SU-DHL-6 (cell line): Measurements from ENCODE around the gene VPS52.

Experiments
- H2AFZ ChIP-seq: fragments of 200-600 bp; sonication (generic); 2 replicates; pipeline ENCODE4 v1.6.1; 2014; ENCODE audit warnings: low read depth, mild to moderate bottlenecking, moderate library complexity, mixed read lengths, antibody characterized with exemption, low read length; ENCODE audit not compliant: severe bottlenecking
- H3F3A ChIP-seq: fragments of 200-600 bp; shearing (Covaris generic); 2 replicates; pipeline ENCODE4 v1.6.0; 2016; ENCODE audit warnings: antibody characterized with exemption, mild to moderate bottlenecking; ENCODE audit not compliant: insufficient read depth
- H3K27ac ChIP-seq: fragments of 200-600 bp; sonication (generic); 2 replicates; pipeline ENCODE4 v1.5.1; 2016; ENCODE audit warnings: low read depth, mild to moderate bottlenecking, low read length, moderate library complexity, mixed read lengths
- H3K27me3 ChIP-seq: fragments of 200-600 bp; sonication (generic), shearing (Covaris generic); 2 replicates; pipeline ENCODE4 v1.6.0; 2014; ENCODE audit warnings: mild to moderate bottlenecking, low read length
- H3K36me3 ChIP-seq: fragments of 200-600 bp; sonication (generic); 2 replicates; pipeline ENCODE4 v1.6.1; 2014; ENCODE audit warnings: mild to moderate bottlenecking, low read length, mixed read lengths
- H3K4me2 ChIP-seq: fragments of 300-600, 200-600 bp; shearing (Covaris generic), sonication (generic); 2 replicates; pipeline ENCODE4 v1.6.0; 2014; ENCODE audit warnings: low read length, low read depth, mild to moderate bottlenecking; ENCODE audit not compliant: poor library complexity, severe bottlenecking
- H3K4me3 ChIP-seq: fragments of 200-600 bp; sonication (generic); 2 replicates; pipeline ENCODE4 v1.5.1; 2014; ENCODE audit warnings: antibody characterized with exemption, low read length, mild to moderate bottlenecking, mixed read lengths; ENCODE audit not compliant: insufficient read depth, poor library complexity, severe bottlenecking
- H3K79me2 ChIP-seq: fragments of 200-600 bp; sonication (generic); 2 replicates; pipeline ENCODE4 v1.6.1; 2014; ENCODE audit warnings: mild to moderate bottlenecking, low read length, moderate library complexity; ENCODE audit not compliant: insufficient read depth
- H3K9ac ChIP-seq: fragments of 200-600 bp; sonication (generic); 2 replicates; pipeline ENCODE4 v1.7.0; 2014; ENCODE audit warnings: mild to moderate bottlenecking, low read length
- H3K9me2 ChIP-seq: fragments of 200-600 bp; sonication (generic); replicated peaks from 2 replicates; pipeline ENCODE4 v1.6.1; 2014; ENCODE audit warnings: low read length; ENCODE audit not compliant: insufficient read depth
- H3K9me3 ChIP-seq: fragments of 200-600 bp; sonication (generic); 2 replicates; pipeline ENCODE4 v1.6.1; 2014; ENCODE audit warnings: low read length, mixed read lengths; ENCODE audit not compliant: insufficient read depth
- H4K20me1 ChIP-seq: fragments of 200-600 bp; sonication (generic); 2 replicates; pipeline ENCODE4 v1.6.1; 2014; ENCODE audit warnings: low read depth, mild to moderate bottlenecking, antibody characterized with exemption, low read length, moderate library complexity, mixed read lengths
- EZH2phosphoT487 ChIP-seq: fragments of 200-600 bp; sonication (generic), shearing (Covaris generic); conservative IDR thresholded peaks from 2 replicates; pipeline ENCODE4 v1.6.1; 2018; ENCODE audit warnings: mild to moderate bottlenecking, antibody characterized with exemption, low read length, moderate library complexity, mixed read lengths
- TF ChIP-seq, protein P1 (sequence below): fragments of 200-600 bp; sonication (generic); IDR thresholded peaks from one replicate; pipeline ENCODE4 v1.5.1; 2017; ENCODE audit warnings: antibody characterized with exemption, mild to moderate bottlenecking, low read length, moderate library complexity; ENCODE audit not compliant: insufficient read depth, poor library complexity, severe bottlenecking

The VPS52 gene

DNA sequence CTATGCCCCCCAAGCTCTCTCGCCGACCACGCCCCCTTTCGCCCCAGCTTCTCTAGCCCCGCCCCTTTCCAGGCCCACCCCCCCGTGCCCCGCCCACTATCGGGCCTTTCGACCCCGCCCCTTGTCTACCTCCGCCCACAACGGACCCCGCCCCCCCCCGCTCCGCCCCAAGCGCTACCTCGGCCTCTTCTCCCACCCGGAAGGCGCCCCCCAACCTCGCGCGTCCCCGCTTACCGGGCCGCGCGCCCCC lies 45.7 kb upstream of the VPS52 start:
- Histone ChIP-seq H3K9me3 (no peaks in the 10 kb centered on the region), H3K4me3 (peak overlapping the region; percentile 66), H3K27me3 (no peaks in the 10 kb centered on the region), H3K36me3 (peaks cover 21% of the 10 kb centered on the region), H3F3A (peaks cover 60% of the 10 kb centered on the region), H4K20me1 (no peaks in the 10 kb centered on the region; the same call in 1 of the 2 replicates), H3K4me2 (peak overlapping the region; percentile 55), H3K27ac (peak overlapping the region; percentile 77; the same call in 1 of the 2 replicates), H3K9me2 (no peaks in the 10 kb centered on the region), H3K79me2 (peaks cover 40% of the 10 kb centered on the region), H3K9ac (peak overlapping the region; percentile 45; the same call in 1 of the 2 replicates), H2AFZ (no peak overlapping the region)
- TF ChIP-seq, protein P1, sequence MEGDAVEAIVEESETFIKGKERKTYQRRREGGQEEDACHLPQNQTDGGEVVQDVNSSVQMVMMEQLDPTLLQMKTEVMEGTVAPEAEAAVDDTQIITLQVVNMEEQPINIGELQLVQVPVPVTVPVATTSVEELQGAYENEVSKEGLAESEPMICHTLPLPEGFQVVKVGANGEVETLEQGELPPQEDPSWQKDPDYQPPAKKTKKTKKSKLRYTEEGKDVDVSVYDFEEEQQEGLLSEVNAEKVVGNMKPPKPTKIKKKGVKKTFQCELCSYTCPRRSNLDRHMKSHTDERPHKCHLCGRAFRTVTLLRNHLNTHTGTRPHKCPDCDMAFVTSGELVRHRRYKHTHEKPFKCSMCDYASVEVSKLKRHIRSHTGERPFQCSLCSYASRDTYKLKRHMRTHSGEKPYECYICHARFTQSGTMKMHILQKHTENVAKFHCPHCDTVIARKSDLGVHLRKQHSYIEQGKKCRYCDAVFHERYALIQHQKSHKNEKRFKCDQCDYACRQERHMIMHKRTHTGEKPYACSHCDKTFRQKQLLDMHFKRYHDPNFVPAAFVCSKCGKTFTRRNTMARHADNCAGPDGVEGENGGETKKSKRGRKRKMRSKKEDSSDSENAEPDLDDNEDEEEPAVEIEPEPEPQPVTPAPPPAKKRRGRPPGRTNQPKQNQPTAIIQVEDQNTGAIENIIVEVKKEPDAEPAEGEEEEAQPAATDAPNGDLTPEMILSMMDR: no peak
- no peak for TF ChIP-seq EZH2phosphoT487

DNA sequence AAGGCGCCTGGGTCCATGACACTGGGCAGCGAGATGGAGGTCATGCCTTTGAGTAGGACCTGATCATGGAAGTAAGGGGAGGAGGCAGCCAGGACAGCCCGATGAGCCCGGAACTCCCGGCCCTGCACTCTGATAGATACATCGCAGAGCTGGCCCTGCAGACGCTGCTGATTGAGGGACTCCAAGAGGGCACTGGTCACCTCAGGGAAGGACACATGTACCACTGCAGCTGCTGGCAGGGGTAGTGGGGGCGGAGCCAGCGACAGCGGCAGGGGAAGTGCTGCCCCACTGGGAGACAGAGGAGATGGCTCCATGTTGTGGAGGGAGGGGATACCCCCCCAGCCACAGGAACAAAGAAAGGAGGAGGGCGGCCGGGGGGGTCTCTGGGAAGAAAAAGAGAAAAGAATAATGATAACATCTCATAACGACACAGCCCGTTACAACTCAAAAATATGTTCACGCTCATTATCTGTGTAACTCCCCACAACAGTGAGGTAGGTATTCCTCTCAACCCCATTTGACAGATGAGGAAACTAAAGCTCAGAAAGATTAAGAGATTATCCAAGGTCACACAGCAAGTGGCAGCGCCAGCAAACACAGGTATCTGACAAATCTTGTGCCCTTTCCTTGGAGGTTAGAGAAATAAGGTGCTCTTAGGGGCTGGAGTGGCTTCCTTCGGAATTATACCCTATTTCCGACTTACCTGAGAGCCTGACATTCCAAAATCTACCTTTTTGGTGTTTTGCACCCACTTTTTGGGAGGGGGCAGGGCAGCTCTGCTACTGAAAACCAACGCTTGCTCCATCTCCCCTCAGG lies 45.1 kb upstream of the VPS52 start:
- H3K9me3 ChIP-seq: no peaks in the 10 kb centered on the region
- peak overlapping the region; percentile 16 for H3K27ac ChIP-seq
- H3K4me2 ChIP-seq: peak overlapping the region; percentile 44
- H3K27me3 ChIP-seq: no peaks in the 10 kb centered on the region
- no peaks in the 10 kb centered on the region for H3K9me2 ChIP-seq
- H4K20me1 ChIP-seq: no peaks in the 10 kb centered on the region; the same call in 1 of the 2 replicates
- peaks cover 21% of the 10 kb centered on the region for H3K36me3 ChIP-seq
- no peak overlapping the region for H2AFZ ChIP-seq
- H3F3A ChIP-seq: peaks cover 65% of the 10 kb centered on the region
- peaks cover 40% of the 10 kb centered on the region for H3K79me2 ChIP-seq
- no peak for TF ChIP-seq EZH2phosphoT487
- TF ChIP-seq, protein P1: no peak
- H3K4me3 ChIP-seq: peak overlapping the region; percentile 66
- H3K9ac ChIP-seq: no peak overlapping the region; the same call in 1 of the 2 replicates

DNA sequence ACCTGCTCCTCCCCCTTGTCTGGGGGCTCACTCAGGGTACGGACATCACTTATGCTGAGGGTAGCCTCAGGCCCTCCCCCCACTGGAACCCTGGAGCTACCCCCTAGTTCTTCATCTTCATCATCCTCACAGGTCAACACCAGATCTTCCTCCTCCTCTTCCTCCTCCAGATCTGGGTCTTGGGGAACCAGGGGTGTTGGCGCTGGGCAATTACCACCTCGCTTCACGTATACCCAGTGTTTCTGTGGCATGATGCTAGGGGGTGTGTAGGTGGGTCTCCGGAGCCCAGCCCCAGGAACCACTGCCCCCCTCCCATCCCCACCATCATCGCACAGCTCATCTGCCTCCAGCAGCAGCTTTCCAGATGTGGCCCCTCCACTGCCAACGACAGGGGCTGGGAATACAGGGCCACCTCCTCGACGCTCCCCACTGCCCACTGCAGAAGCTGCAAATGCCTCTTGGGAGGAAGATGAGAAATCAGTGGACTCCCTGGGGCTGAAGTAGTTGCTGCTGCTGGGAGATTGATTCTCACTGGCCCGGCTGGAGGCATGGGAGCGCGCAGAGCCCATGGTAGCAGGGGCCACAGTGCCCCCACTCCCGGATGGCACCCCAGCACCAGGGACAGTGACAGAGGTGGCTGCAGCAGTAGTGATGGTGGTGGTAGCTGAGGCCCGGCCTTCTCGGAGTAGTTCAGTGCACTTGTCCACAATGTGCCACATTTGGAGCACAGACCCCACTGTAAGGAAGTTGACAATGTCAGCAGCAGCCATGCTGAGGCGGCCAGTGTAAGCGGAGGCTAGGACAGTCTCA lies 44.3 kb upstream of the VPS52 start:
- H3F3A ChIP-seq: peaks cover 69% of the 10 kb centered on the region
- no peak overlapping the region for H2AFZ ChIP-seq
- H3K27me3 ChIP-seq: no peaks in the 10 kb centered on the region
- H3K9me3 ChIP-seq: no peaks in the 10 kb centered on the region
- no peak for TF ChIP-seq EZH2phosphoT487
- TF ChIP-seq, protein P1: no peak
- H3K79me2 ChIP-seq: peaks cover 38% of the 10 kb centered on the region
- H3K36me3 ChIP-seq: peaks cover 21% of the 10 kb centered on the region
- no peaks in the 10 kb centered on the region for H3K9me2 ChIP-seq
- H3K9ac ChIP-seq: no peak overlapping the region
- H3K27ac ChIP-seq: no peak overlapping the region
- no peak overlapping the region for H3K4me2 ChIP-seq
- no peaks in the 10 kb centered on the region for H4K20me1 ChIP-seq
- H3K4me3 ChIP-seq: no peak overlapping the region
